ENCODE data around the gene FOXA3. TPM values are rescaled to one million over a fixed set of nuclear protein-coding genes. Genes with fewer than 3 reads are reported as not detected.

Gene FOXA3
- total and polyA plus RNA-seq, 2 donors (not counting 3 experiments of a cell fraction or from before 2014, with no cell fraction given) = 0.06 TPM; not detected in 1

GRCh38 chr19:45816236-45817009 is 47.7 kb upstream of the FOXA3 start:
- Histone ChIP-seq H3K4me2 (ENCODE audit: insufficient read depth, low read length) (no peak overlapping the region), H3K27me3 (ENCODE audit: control insufficient read depth in 2 of 2, insufficient read depth in 2 of 2, low read length in 2 of 2) (no peaks in the 10 kb centered on the region), H3K27ac (ENCODE audit: insufficient read depth, low read depth, low read length) (no peak overlapping the region), H3K4me3 (replicated peaks in 1 of 3; ENCODE audit: insufficient read depth in 1 of 3, low read depth in 1 of 3, low read length in 3 of 3) (peak overlapping the region in 2 of 3 experiments; percentile 23 to 60), H3K9ac (replicated peaks; ENCODE audit: extremely low read depth, insufficient read depth, low read length) (no peak overlapping the region), H4K20me1 (replicated peaks; ENCODE audit: control insufficient read depth, extremely low read depth, insufficient read depth, low read length) (no peaks in the 10 kb centered on the region), H2AFZ (ENCODE audit: low read depth, low read length) (no peak overlapping the region), H3K4me1 (ENCODE audit: control insufficient read depth, extremely low read depth, insufficient read depth, low read length) (peaks cover 22% of the 10 kb centered on the region), H3K36me3 (ENCODE audit: control insufficient read depth in 2 of 2, extremely low read depth in 1 of 2, insufficient read depth in 2 of 2, low read length in 2 of 2) (peaks cover 3 to 9% of the 10 kb centered on the region in 2 experiments), H3K9me1 (replicated peaks; ENCODE audit: control insufficient read depth, extremely low read depth, insufficient read depth, low read length) (no peaks in the 10 kb centered on the region), H3K9me3 (replicated peaks; ENCODE audit: control insufficient read depth, insufficient read depth, low read length) (no peaks in the 10 kb centered on the region), H3K79me2 (ENCODE audit: control insufficient read depth, insufficient read depth, low read length) (no peaks in the 10 kb centered on the region)
- ChIA-PET POLR2A (interaction anchor here (0.6 kb wide), 2 partner anchors 10 to 34 kb away, joined by 5 to 11 read pairs; partner anchors contain the start of gene DMPK), CTCF (interaction anchor here (0.6 to 2.6 kb wide), 44 partner anchors 8 to 649 kb away, joined by 3 to 38 read pairs (median 6); partner anchors contain the start of genes CCDC61, DMPK, DMWD and FBXO46)
- intact Hi-C loops (cut with micrococcal nuclease) (loop anchor here (1.0 to 5.0 kb wide), 4 partner anchors 47 to 181 kb away; partner anchors contain the start of genes CCDC61, SIX5 and SYMPK), dilution Hi-C loops (cut with MboI; ENCODE audit: extremely low pct_ligation_motif_present, low sequenced_read_pairs) (no loop called here)
- BruUV-seq (replicated peaks) = no TSS peak
- TF ChIP-seq GATA2 (IDR thresholded peaks at IDR 0.05; ENCODE audit: insufficient read depth, insufficient read length, low read depth, low read length) (no peak), EZH2 (IDR thresholded peaks at IDR 0.05; ENCODE audit: borderline replicate concordance, low read depth, low read length, severe bottlenecking) (no peak), CTCF (IDR thresholded peaks at IDR 0.05; ENCODE audit: extremely low read depth in 1 of 2, insufficient read depth in 1 of 2, low read depth in 1 of 2, low read length in 2 of 2) (no peak), JUN (IDR thresholded peaks at IDR 0.05; ENCODE audit: borderline replicate concordance, insufficient read depth, insufficient read length, low read depth) (no peak), FOS (IDR thresholded peaks at IDR 0.05; ENCODE audit: borderline replicate concordance, insufficient read depth, low read length) (no peak), POLR2AphosphoS5 (IDR thresholded peaks at IDR 0.05; ENCODE audit: insufficient read depth, low read depth, low read length) (no peak), MYC (IDR thresholded peaks at IDR 0.05; ENCODE audit: low read depth, low read length) (no peak), POLR2A (IDR thresholded peaks at IDR 0.05; ENCODE audit: low read depth, low read length) (no peak)
- TF ChIP-seq, protein P1, sequence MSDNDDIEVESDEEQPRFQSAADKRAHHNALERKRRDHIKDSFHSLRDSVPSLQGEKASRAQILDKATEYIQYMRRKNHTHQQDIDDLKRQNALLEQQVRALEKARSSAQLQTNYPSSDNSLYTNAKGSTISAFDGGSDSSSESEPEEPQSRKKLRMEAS (IDR thresholded peaks at IDR 0.05; ENCODE audit: insufficient read depth, insufficient read length) = no peak
- no peak for DNase-seq (ENCODE audit: low read depth, low spot score)
- FAIRE-seq = no peak
